NCI-H1048 (cell line): Measurements from ENCODE around the gene MBD5.

Experiments used
- DNase-seq: peaks from one replicate; lab custom pipeline; 2025; lab: John Stamatoyannopoulos, UW

MBD5 gene

DNA sequence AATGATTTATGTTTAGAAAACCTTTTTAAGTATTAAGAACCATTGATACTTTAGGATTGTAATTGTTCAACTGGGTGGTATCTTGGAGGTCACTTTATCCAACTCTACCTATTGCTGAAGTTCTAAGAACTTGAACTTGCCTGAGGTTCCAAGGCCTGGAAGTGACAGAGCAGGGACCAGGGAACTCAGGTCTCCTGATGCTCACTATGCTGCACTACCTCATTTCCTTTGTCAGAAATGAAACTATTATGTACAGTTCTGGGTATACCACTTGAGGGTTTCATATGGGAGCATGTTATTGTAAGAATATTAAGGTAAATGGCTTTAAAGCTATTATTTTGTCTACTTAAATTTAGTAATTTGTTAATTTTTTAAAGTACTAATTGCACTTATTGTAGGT is 3.0 kb downstream of the MBD5 start:
- DNase-seq: no peak

DNA sequence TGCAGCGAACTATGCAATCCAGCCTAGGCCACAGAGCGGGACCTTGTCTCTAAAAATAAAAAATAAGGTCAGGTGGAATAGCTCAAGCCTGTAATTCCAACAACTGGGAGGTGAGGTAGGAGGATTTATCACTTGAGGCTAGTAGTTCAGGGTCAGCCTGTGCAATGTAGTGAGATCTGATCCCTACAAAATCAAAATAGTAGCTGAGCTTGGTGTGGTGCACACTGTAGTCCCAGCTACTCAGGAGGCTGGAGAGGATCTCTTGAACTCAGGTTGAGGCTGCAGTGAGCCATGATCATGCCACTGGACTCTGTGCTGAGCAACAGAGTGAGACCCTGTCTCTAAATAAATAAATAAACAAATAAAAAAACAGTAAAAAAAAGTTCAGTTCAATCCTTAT is 5.7 kb downstream of the MBD5 start:
- no peak for DNase-seq

DNA sequence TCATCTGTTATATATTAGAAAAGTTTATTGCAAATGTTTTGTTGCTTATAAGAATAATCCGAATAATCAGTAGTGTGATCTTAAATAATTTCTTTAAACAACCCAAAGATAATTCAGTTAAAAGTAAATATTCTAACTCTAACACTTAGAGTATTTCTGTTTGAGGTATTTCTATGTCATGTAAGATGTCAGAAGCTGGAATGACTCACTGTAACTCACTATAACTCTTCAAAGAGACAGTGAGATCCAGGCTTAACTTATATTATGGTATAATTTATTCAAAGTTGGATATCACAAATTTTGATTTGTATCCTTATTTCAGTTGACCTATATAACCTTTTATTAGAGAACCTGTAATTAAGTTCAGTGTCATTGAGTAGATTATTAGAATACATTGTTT is 6.9 kb downstream of the MBD5 start:
- DNase-seq: no peak

DNA sequence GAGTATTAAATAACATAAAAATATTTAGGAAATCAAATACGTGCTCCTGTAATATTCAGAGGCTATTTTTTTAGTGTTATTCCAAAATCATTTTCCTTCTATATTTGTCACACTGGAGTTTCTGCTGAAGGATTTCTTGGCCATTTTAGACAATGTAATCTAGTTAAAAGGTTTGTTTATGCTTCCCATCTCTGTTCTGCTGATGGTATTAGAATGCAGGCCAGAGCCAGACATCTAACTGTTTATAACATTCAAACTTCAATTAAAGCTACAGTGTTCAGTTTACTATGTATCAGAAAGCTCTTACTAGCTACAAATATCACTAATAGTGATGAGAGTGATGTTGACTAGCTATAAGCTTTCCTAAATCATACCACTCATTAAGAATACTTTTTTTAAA is 7.9 kb downstream of the MBD5 start:
- DNase-seq: no peak

DNA sequence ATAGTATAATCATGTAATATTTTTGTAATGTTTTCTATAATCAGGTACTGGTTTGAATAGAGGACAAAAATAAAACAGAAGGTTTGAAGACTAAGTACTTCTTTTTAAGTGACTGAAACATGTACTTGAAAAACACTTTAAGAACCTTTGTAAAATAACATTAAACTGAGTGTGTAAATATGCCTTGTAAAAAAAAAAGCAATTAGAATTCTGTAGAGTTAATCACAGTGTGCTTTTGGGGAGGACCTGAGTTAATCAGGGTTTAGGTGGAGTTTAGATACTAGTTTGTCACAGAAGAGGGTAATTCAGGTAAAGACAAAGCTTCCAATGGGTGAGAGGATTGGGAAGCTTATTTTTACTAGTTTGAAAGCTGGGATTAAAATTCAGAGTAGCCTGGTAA is 10.3 kb downstream of the MBD5 start:
- no peak for DNase-seq

DNA sequence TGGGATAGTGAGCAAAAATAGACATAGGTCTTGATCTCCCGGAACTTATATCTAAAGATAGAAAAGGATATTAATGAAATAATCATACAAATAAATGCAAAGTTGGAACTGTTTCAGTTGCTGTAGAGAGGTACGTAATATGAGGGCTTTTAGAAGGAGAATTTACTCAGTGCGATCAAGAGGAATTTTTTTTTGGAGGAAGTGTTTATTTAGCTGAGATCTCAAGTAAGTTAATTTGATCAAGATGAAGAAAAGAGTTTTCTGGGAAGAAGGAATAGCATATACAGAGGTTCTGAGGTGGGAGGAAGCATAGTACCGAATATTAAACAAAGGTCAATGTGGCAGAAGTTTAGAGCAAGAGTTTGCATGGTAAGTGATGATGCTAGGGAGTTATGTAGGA is 11.3 kb downstream of the MBD5 start:
- DNase-seq: no peak

DNA sequence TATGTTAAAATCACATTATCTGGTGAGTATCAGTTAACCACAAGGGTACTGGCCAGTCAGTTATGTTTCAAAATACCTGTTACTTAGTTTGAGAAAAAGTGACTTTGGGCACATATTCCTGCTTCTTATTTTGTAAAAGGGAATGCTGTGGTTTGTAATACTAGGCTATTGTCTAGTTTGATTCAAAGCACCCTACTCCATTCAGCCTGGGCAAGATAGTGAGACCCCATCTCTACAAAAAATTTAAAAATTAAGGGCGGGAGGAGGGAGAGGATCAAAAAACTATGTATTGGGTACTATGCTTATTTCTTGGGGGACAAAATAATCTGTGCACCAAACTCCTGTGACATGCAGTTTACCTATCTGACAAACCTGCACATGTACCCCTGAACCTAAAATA is 18.9 kb downstream of the MBD5 start:
- DNase-seq: no peak

DNA sequence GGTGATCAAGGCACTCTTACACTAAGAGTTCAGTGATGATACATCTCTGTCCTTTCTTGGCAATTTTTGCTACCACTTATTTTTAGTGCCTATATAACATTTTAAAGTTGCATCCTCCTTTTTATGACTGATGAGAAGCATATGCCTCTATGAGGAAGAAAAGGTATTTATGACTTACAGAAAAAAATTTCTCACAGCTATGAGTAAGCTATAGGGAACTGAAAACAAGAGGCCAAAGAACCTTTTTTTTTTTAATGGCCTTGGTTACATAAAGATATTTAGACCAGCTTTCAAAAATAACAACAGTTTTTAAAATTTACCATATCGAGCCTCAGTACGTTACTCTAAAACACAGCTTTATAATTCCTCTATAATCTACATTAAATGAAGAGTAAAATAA is 21.3 kb downstream of the MBD5 start:
- no peak for DNase-seq

DNA sequence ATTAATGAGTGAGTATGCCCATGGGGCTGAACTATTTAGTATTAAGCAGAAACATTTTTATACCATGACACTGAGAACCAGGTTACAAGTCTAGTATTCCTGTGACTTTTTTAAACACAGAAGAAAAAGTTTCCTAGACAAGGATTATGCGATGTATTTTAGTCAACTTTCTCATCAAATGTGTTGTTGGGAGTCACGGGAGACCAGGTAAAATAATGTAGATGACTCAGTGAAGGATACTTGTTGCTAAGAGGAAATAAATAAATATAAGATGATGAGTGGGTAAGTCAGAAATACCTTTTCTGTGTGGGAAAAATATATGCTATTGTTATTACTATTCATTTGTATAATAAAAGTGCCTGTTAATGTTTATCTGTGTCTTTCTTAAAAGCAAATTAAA is 23.4 kb downstream of the MBD5 start:
- DNase-seq: no peak

DNA sequence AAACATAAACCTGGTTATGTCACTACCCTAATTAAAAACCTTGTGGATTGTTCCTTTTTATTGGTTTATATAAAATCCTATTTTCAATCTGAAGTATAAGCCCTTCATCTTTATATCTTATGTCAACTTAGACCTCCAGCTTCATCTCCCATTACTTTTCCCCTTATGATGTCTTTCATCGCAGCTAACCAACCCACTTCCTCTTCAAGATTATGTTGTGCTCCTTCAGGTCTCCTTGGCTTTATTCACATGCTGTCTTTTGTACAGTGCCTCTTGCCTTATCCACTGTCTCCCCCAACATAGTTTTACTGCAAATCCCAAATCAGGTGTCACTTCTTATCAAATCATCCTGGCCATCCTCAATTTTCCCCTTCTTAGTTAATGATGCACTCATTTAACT is 25.9 kb downstream of the MBD5 start:
- no peak for DNase-seq

DNA sequence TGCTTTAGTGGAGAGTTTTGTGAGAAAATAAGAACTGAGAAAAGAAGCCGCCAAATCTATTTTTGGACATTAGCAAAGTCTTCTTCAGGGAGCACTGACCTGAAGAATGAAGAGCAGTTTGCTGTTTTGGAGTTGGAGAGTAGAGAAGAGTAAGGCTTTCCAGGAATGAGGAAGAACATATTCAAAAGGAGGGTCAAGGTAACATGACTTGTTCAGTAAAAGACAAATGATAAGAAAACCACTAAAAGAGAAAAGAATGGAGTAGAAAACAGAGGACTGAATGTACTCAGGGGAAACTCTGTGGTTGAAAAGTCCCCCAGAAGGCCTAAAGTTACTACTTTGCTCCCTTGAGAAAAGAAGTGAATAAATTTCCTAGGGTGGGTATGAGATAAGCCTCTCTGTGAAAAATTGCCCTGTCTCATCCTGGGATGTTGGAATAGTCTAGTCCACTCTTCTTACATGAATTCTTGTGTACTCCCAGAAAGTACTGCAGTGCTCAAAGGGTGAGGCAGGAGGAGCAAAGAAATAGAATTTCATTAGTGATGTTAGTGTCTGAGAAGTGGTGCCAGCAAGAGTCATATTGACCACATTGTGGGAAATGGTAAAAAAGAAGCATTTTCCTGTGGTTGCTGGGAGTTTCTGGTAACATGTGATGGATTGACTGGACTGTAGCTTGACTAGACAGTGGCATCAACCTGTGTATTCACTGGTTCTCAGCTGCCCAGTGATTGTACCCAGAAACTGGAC is 27.8 kb downstream of the MBD5 start:
- no peak for DNase-seq

DNA sequence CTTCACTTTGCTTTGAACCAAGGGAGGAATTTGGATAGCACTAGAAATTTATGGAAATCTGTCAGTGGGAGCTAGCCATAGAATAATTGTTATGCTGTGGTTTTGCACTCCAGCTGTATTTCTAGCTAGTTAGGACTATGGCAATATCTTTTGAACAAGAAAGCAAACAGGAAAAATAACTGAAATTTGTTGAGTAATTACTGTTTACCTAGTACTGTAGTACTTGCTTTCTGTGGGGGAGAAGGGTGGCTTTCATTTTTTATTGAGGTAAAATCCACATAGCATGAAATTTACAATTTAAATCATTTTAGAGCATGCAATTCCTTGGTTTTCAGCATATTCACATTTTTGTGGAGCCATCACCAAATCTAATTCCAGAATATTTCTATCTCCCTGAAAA is 28.4 kb downstream of the MBD5 start:
- no peak for DNase-seq

DNA sequence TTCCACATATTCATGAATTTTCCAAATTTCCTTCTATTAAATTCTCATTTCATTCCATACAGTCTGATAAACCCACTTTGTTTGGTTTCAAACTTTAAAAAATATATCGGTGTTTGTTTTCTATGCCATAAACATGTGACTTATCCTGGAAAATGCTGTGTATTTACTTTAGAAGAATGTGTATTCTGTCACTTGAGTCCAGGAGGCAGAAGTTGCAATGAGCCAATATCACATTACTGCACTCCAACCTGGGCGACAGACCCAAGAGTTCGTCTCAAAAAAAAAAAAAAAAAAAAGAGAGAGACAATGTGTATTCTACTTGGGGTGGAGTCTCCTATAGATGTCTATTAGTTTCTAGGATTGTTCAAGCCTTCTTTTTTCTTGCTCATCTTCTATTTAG is 31.8 kb downstream of the MBD5 start:
- DNase-seq: no peak

DNA sequence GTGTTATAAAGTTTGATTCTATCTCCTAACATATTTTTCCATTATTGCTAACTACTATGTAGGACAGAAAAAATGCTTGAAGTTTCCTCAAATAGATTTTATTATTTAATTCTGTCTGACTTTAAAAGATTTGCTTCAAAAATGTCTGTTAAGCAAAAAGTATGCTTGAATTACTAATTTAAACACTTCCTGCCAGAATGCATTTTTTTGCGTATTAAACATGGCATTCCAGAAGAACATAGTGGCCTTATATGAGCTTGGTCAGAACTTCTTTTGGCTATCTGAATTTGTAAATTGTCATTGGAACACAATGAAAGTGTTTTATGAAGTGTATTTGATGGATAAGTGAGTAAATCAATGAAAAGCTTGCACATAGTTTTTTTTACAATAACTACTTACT is 37.8 kb downstream of the MBD5 start:
- no peak for DNase-seq

DNA sequence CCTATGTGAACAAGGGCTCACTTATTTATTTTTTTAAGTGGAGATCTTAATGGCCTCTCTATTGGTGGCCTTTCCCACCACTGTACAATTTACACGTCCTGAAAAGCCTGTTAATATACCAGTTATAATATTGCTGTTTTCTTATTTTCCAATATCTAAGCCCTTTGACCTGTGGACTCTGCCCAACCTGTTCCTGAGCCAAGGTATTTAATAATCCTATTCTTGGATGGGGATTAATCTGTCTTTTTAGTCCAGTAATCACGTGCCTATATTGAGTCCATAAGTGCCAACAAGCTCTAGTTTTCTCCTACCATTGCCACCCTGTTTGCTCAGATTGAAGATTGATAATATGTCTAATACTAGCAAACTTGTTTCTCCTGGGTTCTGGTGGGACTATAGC is 42.7 kb downstream of the MBD5 start:
- no peak for DNase-seq

DNA sequence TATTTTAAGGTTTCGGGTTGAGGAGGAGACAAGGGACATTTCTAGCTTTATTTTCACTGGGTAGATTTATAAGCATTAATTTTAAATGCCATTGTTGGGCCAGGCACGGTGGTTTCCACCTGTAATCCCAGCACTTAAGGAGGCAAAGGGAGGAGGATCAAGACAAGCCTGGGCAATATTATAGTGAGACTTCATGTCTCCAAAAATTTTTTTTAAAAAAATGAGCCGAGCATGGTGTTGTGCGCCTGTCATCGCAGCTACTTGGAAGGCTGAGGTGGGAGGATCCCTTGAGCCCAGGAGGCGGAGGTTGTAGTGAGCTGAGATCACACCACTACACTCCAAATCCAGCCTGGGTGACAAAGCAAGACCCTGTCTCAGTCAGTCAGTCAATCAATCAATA is 45.0 kb downstream of the MBD5 start:
- no peak for DNase-seq

DNA sequence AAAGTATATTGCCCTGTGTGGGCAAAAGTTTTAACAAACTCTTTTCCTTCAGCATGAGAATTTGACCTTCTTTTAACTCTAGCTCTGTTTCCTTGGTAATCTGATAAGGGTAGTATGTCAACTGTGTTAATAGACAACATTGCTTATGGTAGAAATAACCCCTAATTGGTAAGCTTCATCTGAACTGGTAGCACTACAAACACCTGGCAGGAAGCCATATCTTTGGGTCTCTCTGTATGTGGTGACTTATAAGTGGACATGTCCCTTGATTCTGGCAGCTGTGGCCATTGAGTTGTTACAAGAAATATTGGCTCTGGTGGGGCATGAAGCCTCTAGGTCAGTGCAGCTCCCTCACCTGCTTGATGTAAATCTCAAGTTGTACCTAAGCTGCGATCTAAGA is 46.9 kb downstream of the MBD5 start:
- DNase-seq: no peak

DNA sequence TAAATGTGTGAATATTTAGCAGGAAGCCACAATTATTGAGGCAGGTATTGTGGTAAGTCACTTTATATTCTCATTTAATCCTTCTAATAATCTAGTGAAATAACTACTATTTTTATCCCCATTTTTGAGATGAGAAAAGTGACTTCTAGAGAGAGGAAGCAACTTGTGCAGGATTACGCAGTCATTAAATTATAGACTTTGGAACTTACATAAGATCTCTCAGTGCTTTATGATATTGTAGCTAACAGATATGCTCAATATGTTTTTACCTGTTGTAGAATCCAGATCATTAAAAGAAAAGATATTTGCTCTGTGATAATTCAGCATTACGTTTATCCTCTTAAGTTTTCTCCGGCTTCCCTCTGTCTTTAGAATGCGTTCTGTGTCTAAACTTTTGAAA is 50.5 kb downstream of the MBD5 start:
- DNase-seq: no peak

DNA sequence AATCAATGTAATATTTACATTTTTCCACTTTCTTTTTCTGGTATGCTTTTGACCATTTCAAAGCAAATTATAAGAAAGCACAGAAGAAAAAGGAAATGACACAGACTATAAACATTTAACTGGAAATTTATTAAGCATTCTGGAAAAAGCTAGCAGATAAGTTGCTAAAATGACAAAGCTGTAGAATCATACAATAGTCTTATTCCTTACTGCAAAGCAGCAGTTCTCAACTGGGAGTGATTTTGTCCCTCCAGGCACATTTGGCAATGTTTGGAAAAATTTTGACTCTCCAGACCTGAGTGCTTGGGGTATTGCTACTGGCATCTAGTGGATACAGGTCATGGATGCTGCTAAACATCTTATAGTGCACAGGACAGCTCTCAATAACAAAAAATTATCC is 75.1 kb downstream of the MBD5 start:
- DNase-seq: no peak

DNA sequence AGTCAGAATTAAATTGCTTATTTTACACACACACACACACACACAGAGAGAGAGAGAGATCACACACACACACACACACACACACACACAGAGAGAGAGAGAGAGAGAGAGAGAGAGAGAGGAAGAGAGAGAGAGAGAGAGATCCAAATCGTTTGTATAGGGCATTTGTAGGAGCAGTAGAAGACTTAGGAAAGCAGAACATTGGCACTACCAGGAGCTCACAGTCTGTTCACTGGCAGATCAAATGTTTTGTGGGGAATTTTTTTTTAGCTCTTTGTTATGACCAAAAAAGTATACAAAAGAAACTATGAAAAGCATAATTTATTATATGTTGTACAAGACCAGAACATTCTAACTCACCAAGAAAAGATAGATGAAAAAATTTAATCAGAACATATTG is 81.8 kb downstream of the MBD5 start:
- no peak for DNase-seq

DNA sequence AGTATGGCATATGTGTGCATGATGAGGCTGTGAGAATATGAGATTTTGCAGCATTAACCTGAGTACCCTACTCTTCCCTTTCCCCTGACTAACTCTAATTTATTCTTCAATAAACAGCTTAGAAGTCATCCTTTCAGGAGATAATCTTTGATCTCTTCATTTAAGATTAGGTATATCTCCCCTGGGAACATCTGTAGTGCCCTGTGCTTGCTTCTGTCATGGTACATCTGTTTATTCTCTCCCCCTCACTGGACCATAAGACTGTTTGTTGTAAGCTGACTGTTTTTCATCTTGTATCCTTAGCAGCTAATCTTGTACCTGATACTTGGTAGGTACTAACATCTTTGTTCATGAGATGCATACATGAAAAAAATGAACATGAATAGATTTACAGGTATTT is 83.1 kb downstream of the MBD5 start:
- no peak for DNase-seq

DNA sequence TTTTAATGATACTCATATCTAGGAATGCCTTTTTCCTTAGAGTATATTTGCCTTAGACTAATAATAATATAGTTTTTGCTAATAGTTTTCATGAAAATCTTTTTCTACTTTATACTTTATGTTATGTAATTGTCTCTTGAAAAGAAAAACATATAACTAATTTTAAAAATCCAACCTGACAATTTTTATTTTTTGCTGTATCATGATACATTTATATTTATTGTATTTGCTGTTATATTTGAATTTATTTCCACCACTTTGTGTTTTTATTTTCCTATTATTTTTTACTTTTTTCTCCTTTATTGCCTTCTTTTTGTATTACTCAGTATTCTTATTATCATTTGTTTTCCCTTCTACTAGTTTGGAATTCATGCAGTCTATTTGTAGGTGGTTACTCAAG is 85.4 kb downstream of the MBD5 start:
- DNase-seq: no peak

DNA sequence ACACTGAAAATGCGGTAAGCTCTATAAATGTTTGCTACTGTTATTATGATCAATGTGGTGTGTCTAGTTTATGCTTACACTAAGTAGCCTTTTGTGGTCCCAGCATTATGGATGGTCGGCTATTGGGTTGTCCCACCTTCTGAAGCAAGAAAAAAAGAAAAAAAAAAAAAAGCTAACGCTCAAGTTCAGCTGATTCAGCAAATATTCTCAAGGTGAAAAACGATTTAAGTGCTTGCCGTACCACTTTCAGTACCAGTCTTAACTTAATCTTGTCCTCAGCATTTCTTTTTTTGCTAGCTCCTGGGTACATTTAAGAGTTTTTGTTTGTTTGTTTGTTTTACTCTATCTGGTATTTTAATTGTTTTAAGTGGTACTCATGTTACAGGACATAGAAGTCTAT is 87.5 kb downstream of the MBD5 start:
- no peak for DNase-seq

DNA sequence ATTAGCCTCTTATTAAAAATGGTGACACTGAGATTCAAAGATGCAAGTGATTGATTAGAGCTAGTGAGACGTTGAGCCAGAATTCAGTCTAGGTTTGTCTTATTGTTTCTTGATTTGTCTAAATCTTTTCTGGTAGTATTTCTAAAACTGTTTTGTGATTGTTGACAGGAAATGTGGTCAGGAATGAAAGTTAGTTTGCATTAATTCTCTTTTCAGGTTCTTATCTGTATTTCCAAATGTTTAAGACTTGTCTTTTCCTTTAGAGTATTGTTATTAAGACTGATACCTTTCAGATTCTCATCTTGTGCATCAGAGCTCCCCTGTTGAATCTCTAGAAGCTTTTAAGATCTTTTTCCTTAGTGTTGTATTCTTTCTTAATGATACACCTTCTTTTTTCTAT is 89.3 kb downstream of the MBD5 start:
- DNase-seq: no peak

DNA sequence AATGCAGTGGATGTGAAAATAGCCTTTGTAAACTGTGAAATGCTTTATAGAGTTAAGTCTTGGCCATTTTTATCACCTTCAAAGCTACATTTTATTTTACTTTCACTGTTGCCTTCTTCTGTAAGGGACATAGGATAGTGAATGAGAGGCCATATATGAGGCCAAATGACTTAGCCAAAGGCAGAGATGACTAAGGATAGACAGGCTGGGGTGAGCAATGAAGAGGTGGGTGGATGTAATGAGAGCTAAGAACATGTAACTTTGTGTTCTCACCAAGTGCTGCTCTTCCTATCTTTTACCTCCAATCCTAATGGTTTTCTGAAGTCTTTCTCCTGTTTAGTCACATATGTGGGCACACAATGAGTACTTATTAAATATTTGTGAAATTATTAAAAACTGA is 101.9 kb downstream of the MBD5 start:
- DNase-seq: no peak
